Aorta (tissue), 5 donors: Measurements from ENCODE around the gene PACS2. TPM values are rescaled to one million over a fixed set of nuclear protein-coding genes. Genes with fewer than 3 reads are reported as not detected.

Source experiments
- ATAC-seq: fragments of 200-7000 bp; cut with Tn5 transposase; one replicate; pipeline ENCODE4 v1.9.1; 2022; ENCODE audit warnings: moderate library complexity; ENCODE audit not compliant: low FRiP score
- DNase-seq, 2 donors: peaks; one replicate each; pipeline ENCODE4 v3.0.0-alpha.2; 2020
- H3K27ac ChIP-seq, 2 donors: one replicate each; pipeline ENCODE4 v1.5.1; 2013; ENCODE audit warnings: low read length in 2 of 2, mild to moderate bottlenecking in 2 of 2, moderate library complexity in 2 of 2, control low read depth in 1 of 2, inconsistent platforms in 1 of 2, low read depth in 1 of 2
- H3K27me3 ChIP-seq, 2 donors: one replicate each; pipeline ENCODE4 v1.6.1; 2013; ENCODE audit warnings: control low read depth in 1 of 2, low read length in 1 of 2, mild to moderate bottlenecking in 1 of 2, moderate library complexity in 1 of 2; ENCODE audit not compliant: insufficient read depth in 2 of 2, control insufficient read depth in 1 of 2
- H3K36me3 ChIP-seq, 2 donors: one replicate each; pipeline ENCODE4 v1.6.1; 2013; ENCODE audit warnings: control low read depth in 1 of 2, low read length in 1 of 2, mild to moderate bottlenecking in 1 of 2; ENCODE audit not compliant: insufficient read depth in 2 of 2, control insufficient read depth in 1 of 2
- H3K4me1 ChIP-seq, 2 donors: one replicate each; pipeline ENCODE4 v1.6.1; 2013; ENCODE audit warnings: low read length in 2 of 2, control low read depth in 1 of 2, mild to moderate bottlenecking in 1 of 2, moderate library complexity in 1 of 2; ENCODE audit not compliant: insufficient read depth in 2 of 2, control insufficient read depth in 1 of 2
- H3K4me3 ChIP-seq, 2 donors: one replicate each; pipeline ENCODE4 v1.5.1; 2013; ENCODE audit warnings: low read length in 2 of 2, control low read depth in 1 of 2, mild to moderate bottlenecking in 1 of 2
- H3K9me3 ChIP-seq: one replicate; pipeline ENCODE4 v1.6.1; 2013; ENCODE audit warnings: mild to moderate bottlenecking, low read length; ENCODE audit not compliant: control insufficient read depth
- WGBS, 2 donors: extraction: QIAGEN DNeasy Blood & Tissue Kit; methylation state at CpG; one replicate each; pipeline ENCODE4 v1.1.7; 2013; 5-methylcytosine and 5-hydroxymethylcytosine counted together
- intact Hi-C, 2 donors: fragments of 100-400 bp; cut with DNase I; formaldehyde crosslinking; loops; one replicate each; pipeline versions ENCODE4 v1.14.2 to v1.15.0; 2022
- polyA plus RNA-seq, 2 donors: library from polyadenylated mRNA; stranded (reverse); fragments of 200-250 nt; gene quantifications; one replicate each; pipeline ENCODE4 v1.2.3, GENCODE V29; 2013
- total RNA-seq, 2 donors: library from RNA; stranded (reverse); fragmentation: NEBNext Ultra II Directional; extraction: Animal tissue kit (Norgen Biotek cat#: 25700); gene quantifications; one replicate each; pipeline ENCODE4 v1.2.1, GENCODE V29; 2021
- donor health status: healthy with polysubstance abuse.
- donor health status: Bipolar disorder and iron deficiency.
- donor health status: DM: no; HTN: no; CAD: no.
- donor health status: DM: no; HTN: no; CAD: no.
- donor health status: DM: yes; HTN: yes; CAD: no.

PACS2 gene
- total and polyA plus RNA-seq, 4 donors = 17.2 to 140 (median 84.9) TPM

GRCh38 chr14:105369653-105370040 is 55.1 kb downstream of the PACS2 start:
- H3K27ac ChIP-seq = no peak overlapping the region
- DNase-seq (no peak), ATAC-seq (no peak)
- no peaks in the 10 kb centered on the region for H3K36me3 ChIP-seq
- H3K27me3 ChIP-seq = no peaks in the 10 kb centered on the region
- WGBS, 2 donors = 93 to 95% methylated on average over 28 of the region's 28 CpGs
- no peaks in the 10 kb centered on the region for H3K9me3 ChIP-seq
- intact Hi-C loops = loop anchor here (2.0 to 10.0 kb wide), 5 partner anchors 43 to 158 kb away; partner anchors contain the start of genes TEDC1 (in 1 of the 2) and TMEM121 (in 1 of the 2)
- H3K4me1 ChIP-seq = no peaks in the 10 kb centered on the region
- H3K4me3 ChIP-seq = no peak overlapping the region

GRCh38 chr14:105374389-105374788 is 59.8 kb downstream of the PACS2 start:
- Histone ChIP-seq H3K27me3 (no peaks in the 10 kb centered on the region), H3K4me1 (no peaks in the 10 kb centered on the region), H3K27ac (no peak overlapping the region), H3K9me3 (no peaks in the 10 kb centered on the region), H3K36me3 (no peaks in the 10 kb centered on the region), H3K4me3 (no peak overlapping the region)
- ATAC-seq (no peak), DNase-seq (no peak)
- intact Hi-C loops = loop anchor here (5.0 to 10.0 kb wide), 4 partner anchors 38 to 153 kb away; partner anchors contain the start of genes TEDC1 (in 1 of the 2) and TMEM121 (in 1 of the 2)
- WGBS, 2 donors = 87 to 90% methylated on average over 11 of the region's 11 CpGs

GRCh38 chr14:105375635-105376057 is 61.1 kb downstream of the PACS2 start:
- WGBS, 2 donors = 79 to 83% methylated on average over 4 of the region's 4 CpGs
- H3K36me3 ChIP-seq = no peaks in the 10 kb centered on the region

GRCh38 chr14:105376521-105377440 is 62.2 kb downstream of the PACS2 start:
- ATAC-seq (peak; percentile 28), DNase-seq (no peak)
- no peak overlapping the region for H3K27ac ChIP-seq
- no peaks in the 10 kb centered on the region for H3K27me3 ChIP-seq
- H3K4me3 ChIP-seq = no peak overlapping the region
- intact Hi-C loops = loop anchor here in 1 of 2 donors (10.0 kb wide), 1 partner anchor 68 kb away; no protein-coding TSS in a partner anchor
- 83 to 84% methylated on average over 34 of the region's 34 CpGs for WGBS, 2 donors
- no peaks in the 10 kb centered on the region for H3K9me3 ChIP-seq
- H3K4me1 ChIP-seq = no peaks in the 10 kb centered on the region
- H3K36me3 ChIP-seq = no peaks in the 10 kb centered on the region

More at GRCh38 chr14:105375635-105376057, 61.1 kb downstream of the PACS2 start:
- H3K27me3 ChIP-seq = no peaks in the 10 kb centered on the region
- intact Hi-C loops = loop anchor here in 1 of 2 donors (10.0 kb wide), 1 partner anchor 69 kb away; no protein-coding TSS in a partner anchor
- no peaks in the 10 kb centered on the region for H3K9me3 ChIP-seq
- DNase-seq = no peak
- H3K27ac ChIP-seq = no peak overlapping the region
- H3K4me3 ChIP-seq = no peak overlapping the region
- ATAC-seq = no peak
- H3K4me1 ChIP-seq = no peaks in the 10 kb centered on the region

GRCh38 chr14:105377555-105378182 is 63.1 kb downstream of the PACS2 start:
- Histone ChIP-seq H3K27me3 (no peaks in the 10 kb centered on the region), H3K4me3 (no peak overlapping the region), H3K9me3 (no peaks in the 10 kb centered on the region), H3K4me1 (no peaks in the 10 kb centered on the region), H3K27ac (no peak overlapping the region), H3K36me3 (no peaks in the 10 kb centered on the region)
- no peak for DNase-seq
- intact Hi-C loops = loop anchor here in 1 of 2 donors (10.0 kb wide), 1 partner anchor 67 kb away; no protein-coding TSS in a partner anchor
- 84 to 88% methylated on average over 23 of the region's 23 CpGs for WGBS, 2 donors
- ATAC-seq = no peak

- Histone ChIP-seq H3K9me3 (no peaks in the 10 kb centered on the region), H3K27ac (no peak overlapping the region), H3K4me1 (no peaks in the 10 kb centered on the region), H3K36me3 (no peaks in the 10 kb centered on the region), H3K27me3 (no peaks in the 10 kb centered on the region), H3K4me3 (no peak overlapping the region)
- intact Hi-C loops = loop anchor here in 1 of 2 donors (10.0 kb wide), 1 partner anchor 67 kb away; no protein-coding TSS in a partner anchor
- 78 to 80% methylated on average over 11 of the region's 11 CpGs for WGBS, 2 donors
- ATAC-seq (no peak), DNase-seq (no peak)
These were observed 63.7 kb downstream of the PACS2 start for GRCh38 chr14:105378199-105378598.

- Histone ChIP-seq H3K36me3 (peaks cover 0 to 2% of the 10 kb centered on the region in 2 donors), H3K27me3 (no peaks in the 10 kb centered on the region), H3K27ac (no peak overlapping the region), H3K4me1 (no peaks in the 10 kb centered on the region), H3K4me3 (no peak overlapping the region), H3K9me3 (no peaks in the 10 kb centered on the region)
- intact Hi-C loops = loop anchor here in 1 of 2 donors (10.0 kb wide), 1 partner anchor 66 kb away; no protein-coding TSS in a partner anchor
- 91 to 92% methylated on average over 17 of the region's 17 CpGs for WGBS, 2 donors
- ATAC-seq (no peak), DNase-seq (no peak)
These were observed 64.5 kb downstream of the PACS2 start for GRCh38 chr14:105378873-105379685.

- Histone ChIP-seq H3K36me3 (peaks cover 0 to 2% of the 10 kb centered on the region in 2 donors), H3K4me3 (no peak overlapping the region), H3K4me1 (no peaks in the 10 kb centered on the region), H3K9me3 (no peaks in the 10 kb centered on the region), H3K27me3 (no peaks in the 10 kb centered on the region), H3K27ac (no peak overlapping the region)
- peak in 1 of 2 donors; percentile 41 for DNase-seq
- intact Hi-C loops = loop anchor here in 1 of 2 donors (10.0 kb wide), 1 partner anchor 65 kb away; no protein-coding TSS in a partner anchor
- no peak for ATAC-seq
- WGBS, 2 donors = 92 to 95% methylated on average over 14 of the region's 14 CpGs
These were observed 65.4 kb downstream of the PACS2 start for GRCh38 chr14:105379946-105380345.
